ENCODE data around the gene DEPDC7. TPM values are rescaled to one million over a fixed set of nuclear protein-coding genes. Genes with fewer than 3 reads are reported as not detected.

Gene DEPDC7
- total and polyA plus RNA-seq, 2 of the 8 experiments (the other 6 are each of a cell fraction or from before 2014, with no cell fraction given): 3.1 to 7.6 TPM

GRCh38 chr11:33060271-33060670 lies 44.6 kb downstream of the DEPDC7 start:
- Histone ChIP-seq H2BK120ac (replicated peaks; ENCODE audit: low read depth, low read length) (no peak overlapping the region), H4K5ac (ENCODE audit: insufficient read length, low read depth, low read length) (no peak overlapping the region), H3K9me3 (ENCODE audit: insufficient read depth in 2 of 2, low read depth in 1 of 2, low read length in 1 of 2) (no peaks in the 10 kb centered on the region), H3K23me2 (ENCODE audit: low read depth, low read length) (no peaks in the 10 kb centered on the region), H3K36me3 (ENCODE audit: control insufficient read depth in 2 of 4, insufficient read depth in 4 of 4, low read length in 3 of 4) (peaks cover 3 to 32% (median 9%) of the 10 kb centered on the region in 4 experiments; a peak in 6 of 8 replicates), H2AFZ (ENCODE audit: low read length) (no peak overlapping the region), H2AK5ac (ENCODE audit: low read depth, low read length) (no peak overlapping the region), H4K8ac (ENCODE audit: extremely low read depth, insufficient read depth, low read length) (no peak overlapping the region), H2BK12ac (ENCODE audit: low read depth, low read length) (no peak overlapping the region), H2BK15ac (ENCODE audit: low read length) (no peak overlapping the region), H3K56ac (replicated peaks; ENCODE audit: insufficient read length, low read depth, low read length) (no peak overlapping the region), H4K91ac (replicated peaks; ENCODE audit: insufficient read length, low read length) (no peak overlapping the region), H2BK20ac (ENCODE audit: low read length) (no peak overlapping the region), H3K4ac (replicated peaks; ENCODE audit: insufficient read length, low read depth, low read length) (no peak overlapping the region), H3K4me3 (ENCODE audit: extremely low read depth in 1 of 4, insufficient read depth in 2 of 4, low read depth in 3 of 4, low read length in 4 of 4) (no peak overlapping the region), H3K9ac (replicated peaks in 1 of 4; ENCODE audit: extremely low read depth in 1 of 4, low read depth in 3 of 4, low read length in 3 of 4) (no peak overlapping the region), H3K4me2 (ENCODE audit: insufficient read depth in 1 of 2, low read depth in 2 of 2, low read length in 2 of 2) (no peak overlapping the region), H3K18ac (ENCODE audit: extremely low read depth, low read length) (no peak overlapping the region), H2BK5ac (ENCODE audit: low read depth, low read length) (no peak overlapping the region), H3K79me2 (ENCODE audit: control insufficient read depth in 1 of 2, insufficient read depth in 2 of 2, low read length in 2 of 2) (no peaks in the 10 kb centered on the region), H3K27me3 (replicated peaks in 1 of 4; ENCODE audit: control insufficient read depth in 3 of 4, extremely low read depth in 1 of 4, insufficient read depth in 3 of 4, low read length in 3 of 4) (no peaks in the 10 kb centered on the region), H3K4me1 (replicated peaks in 1 of 4; ENCODE audit: control insufficient read depth in 3 of 4, insufficient read depth in 4 of 4, low read length in 3 of 4) (no peaks in the 10 kb centered on the region), H3K79me1 (ENCODE audit: low read depth, low read length) (no peaks in the 10 kb centered on the region), H4K20me1 (replicated peaks in 1 of 2; ENCODE audit: control insufficient read depth in 1 of 2, insufficient read depth in 2 of 2, low read length in 2 of 2) (no peaks in the 10 kb centered on the region), H3K14ac (ENCODE audit: insufficient read length) (no peak overlapping the region), H3K27ac (ENCODE audit: low read depth, low read length) (no peak overlapping the region), H3K23ac (ENCODE audit: insufficient read length) (no peak overlapping the region)
- TF ChIP-seq POLR2A (IDR thresholded peaks at IDR 0.05; ENCODE audit: control extremely low read depth in 1 of 2, low read depth in 2 of 2, low read length in 2 of 2) (no peak), E2F6 (IDR thresholded peaks at IDR 0.05) (no peak), TAF7 (optimal IDR thresholded peaks at IDR 0.05; ENCODE audit: borderline replicate concordance, low read depth, low read length) (no peak), CHD2 (IDR thresholded peaks at IDR 0.05; ENCODE audit: low read length) (no peak), SAP30 (IDR thresholded peaks at IDR 0.05; ENCODE audit: insufficient read depth, insufficient replicate concordance, low read length) (no peak), CBX5 (IDR thresholded peaks at IDR 0.05; ENCODE audit: low read depth, low read length) (no peak), CBX8 (IDR thresholded peaks at IDR 0.05; ENCODE audit: borderline replicate concordance, low read depth, low read length) (no peak), TEAD4 (IDR thresholded peaks at IDR 0.05; ENCODE audit: low read depth, low read length) (no peak)
- ChIA-PET POLR2A (ENCODE audit: partially characterized antibody) (interaction anchor here (0.9 to 1.2 kb wide), 2 partner anchors 36 to 91 kb away, joined by 3 read pairs; no protein-coding TSS in a partner anchor), CTCF (ENCODE audit: partially characterized antibody) (interaction anchor here (0.5 to 1.7 kb wide), 11 partner anchors 9 to 319 kb away, joined by 3 to 4 read pairs (median 3); partner anchors contain the start of gene DEPDC7)
- DNase-seq (ENCODE audit: low read depth in 1 of 2, low spot score in 2 of 2): no peak
- WGBS, 2 experiments (ENCODE audit: extremely low coverage in 1 of 2, insufficient coverage in 1 of 2, insufficient read length in 1 of 2, insufficient replicate concordance in 2 of 2, low coverage in 1 of 2, low lambda C conversion rate in 2 of 2, missing lambda C conversion rate in 1 of 2): 88% methylated on average over 3 of the region's 3 CpGs; no CpG with 5 or more reads in 1 of the 2 experiments
- no peak for FAIRE-seq

Data from H1 (cell line).